ENCODE results near the gene ERC2.

DNA sequence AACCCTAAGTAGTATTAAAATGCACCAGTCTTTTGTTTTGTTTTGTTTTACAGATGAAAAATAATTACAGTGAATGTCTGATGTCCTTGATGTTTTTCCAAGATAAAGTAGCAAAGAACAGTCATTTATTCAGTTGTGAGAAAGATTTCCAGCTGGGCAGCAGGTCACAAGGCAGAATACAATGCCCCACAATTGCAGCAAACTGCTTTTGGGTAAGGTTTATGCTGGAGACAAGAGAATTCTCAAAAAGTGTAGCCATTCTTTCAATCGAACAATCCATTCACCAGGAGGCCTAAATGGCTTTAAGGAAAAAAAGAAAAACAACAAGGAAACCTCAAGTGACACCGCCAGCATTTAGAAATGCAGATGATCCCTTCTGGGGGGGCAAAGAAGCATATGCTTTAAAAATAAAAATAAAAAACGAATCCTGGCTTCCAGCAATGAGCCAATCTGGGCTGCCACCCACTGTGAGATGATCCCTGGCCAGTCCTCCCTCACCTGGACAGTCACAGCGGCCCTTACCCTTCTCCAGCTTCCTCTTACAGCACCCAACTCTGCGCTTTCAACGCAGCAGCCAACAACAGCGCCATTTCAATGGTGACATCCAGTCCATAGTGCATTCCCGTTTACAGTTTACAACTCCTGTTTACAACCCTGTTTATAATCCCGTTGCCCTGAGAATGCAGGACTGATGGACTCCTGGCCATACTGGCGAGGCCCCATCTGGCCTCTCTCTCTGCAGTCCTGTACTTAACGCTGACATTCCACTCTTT, 955.5 kb downstream of the ERC2 start:
- TF ChIP-seq, protein P1, sequence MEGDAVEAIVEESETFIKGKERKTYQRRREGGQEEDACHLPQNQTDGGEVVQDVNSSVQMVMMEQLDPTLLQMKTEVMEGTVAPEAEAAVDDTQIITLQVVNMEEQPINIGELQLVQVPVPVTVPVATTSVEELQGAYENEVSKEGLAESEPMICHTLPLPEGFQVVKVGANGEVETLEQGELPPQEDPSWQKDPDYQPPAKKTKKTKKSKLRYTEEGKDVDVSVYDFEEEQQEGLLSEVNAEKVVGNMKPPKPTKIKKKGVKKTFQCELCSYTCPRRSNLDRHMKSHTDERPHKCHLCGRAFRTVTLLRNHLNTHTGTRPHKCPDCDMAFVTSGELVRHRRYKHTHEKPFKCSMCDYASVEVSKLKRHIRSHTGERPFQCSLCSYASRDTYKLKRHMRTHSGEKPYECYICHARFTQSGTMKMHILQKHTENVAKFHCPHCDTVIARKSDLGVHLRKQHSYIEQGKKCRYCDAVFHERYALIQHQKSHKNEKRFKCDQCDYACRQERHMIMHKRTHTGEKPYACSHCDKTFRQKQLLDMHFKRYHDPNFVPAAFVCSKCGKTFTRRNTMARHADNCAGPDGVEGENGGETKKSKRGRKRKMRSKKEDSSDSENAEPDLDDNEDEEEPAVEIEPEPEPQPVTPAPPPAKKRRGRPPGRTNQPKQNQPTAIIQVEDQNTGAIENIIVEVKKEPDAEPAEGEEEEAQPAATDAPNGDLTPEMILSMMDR (IDR thresholded peaks at IDR 0.05), result no peak
- no peak for TF ChIP-seq POLR2A (IDR thresholded peaks at IDR 0.05)

All from heart left ventricle (tissue), 13 donors.